ENCODE measurements around the gene HYAL1. TPM values are rescaled to one million over a fixed set of nuclear protein-coding genes. Genes with fewer than 3 reads are reported as not detected.

Gene HYAL1
- total and polyA plus RNA-seq, 8 donors = 2.1 to 41.3 (median 2.9) TPM

GRCh38 chr3:50340448-50341329, 37.3 kb upstream of the HYAL1 start, which contains the start of gene RASSF1:
Gene RASSF1 (minus strand): TSS chr3:50340836. CDS start chr3:50340805, 31 bp downstream.
- DNase-seq (peak; percentile 47 to 95 (median 80)), ATAC-seq (peak; percentile 58)
- Histone ChIP-seq H3K4me1 (peaks cover 29 to 65% of the 10 kb centered on the region in 2 donors), H3K4me3 (peak within 1 kb of the TSS; percentile 59 to 81), H3K36me3 (no peaks in the 10 kb centered on the region), H3K9me3 (no peaks in the 10 kb centered on the region), H3K27ac (peak within 1 kb of the TSS; percentile 94 to 98), H3K27me3 (no peaks in the 10 kb centered on the region)
- intact Hi-C loops (cut with DNase I) = no loop called here
- TF ChIP-seq CTCF (IDR thresholded peaks at IDR 0.05) = no peak

DNA sequence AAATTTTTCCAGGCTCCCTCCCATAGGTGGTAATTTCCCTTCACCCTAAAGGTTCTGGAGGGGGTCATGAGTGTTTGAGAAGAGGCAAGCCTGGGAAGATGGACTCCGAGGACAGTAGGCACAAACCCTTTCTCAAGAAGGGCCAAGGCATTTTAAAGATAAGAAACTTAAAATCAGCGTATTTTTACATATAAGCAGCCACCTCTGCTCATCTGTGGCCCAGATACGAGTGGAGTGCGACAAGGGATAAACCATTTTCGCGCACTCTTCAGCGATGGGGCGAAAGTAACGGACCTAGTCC, 36.7 kb upstream of the HYAL1 start:
- peaks cover 29 to 65% of the 10 kb centered on the region in 2 donors for H3K4me1 ChIP-seq
- intact Hi-C loops (cut with DNase I) = no loop called here
- H3K36me3 ChIP-seq = no peaks in the 10 kb centered on the region
- peak overlapping the region; percentile 59 to 81 for H3K4me3 ChIP-seq
- DNase-seq (no peak), ATAC-seq (no peak)
- H3K27me3 ChIP-seq = no peaks in the 10 kb centered on the region
- TF ChIP-seq CTCF (IDR thresholded peaks at IDR 0.05) = no peak
- H3K27ac ChIP-seq = peak overlapping the region; percentile 94 to 98
- H3K9me3 ChIP-seq = no peaks in the 10 kb centered on the region

DNA sequence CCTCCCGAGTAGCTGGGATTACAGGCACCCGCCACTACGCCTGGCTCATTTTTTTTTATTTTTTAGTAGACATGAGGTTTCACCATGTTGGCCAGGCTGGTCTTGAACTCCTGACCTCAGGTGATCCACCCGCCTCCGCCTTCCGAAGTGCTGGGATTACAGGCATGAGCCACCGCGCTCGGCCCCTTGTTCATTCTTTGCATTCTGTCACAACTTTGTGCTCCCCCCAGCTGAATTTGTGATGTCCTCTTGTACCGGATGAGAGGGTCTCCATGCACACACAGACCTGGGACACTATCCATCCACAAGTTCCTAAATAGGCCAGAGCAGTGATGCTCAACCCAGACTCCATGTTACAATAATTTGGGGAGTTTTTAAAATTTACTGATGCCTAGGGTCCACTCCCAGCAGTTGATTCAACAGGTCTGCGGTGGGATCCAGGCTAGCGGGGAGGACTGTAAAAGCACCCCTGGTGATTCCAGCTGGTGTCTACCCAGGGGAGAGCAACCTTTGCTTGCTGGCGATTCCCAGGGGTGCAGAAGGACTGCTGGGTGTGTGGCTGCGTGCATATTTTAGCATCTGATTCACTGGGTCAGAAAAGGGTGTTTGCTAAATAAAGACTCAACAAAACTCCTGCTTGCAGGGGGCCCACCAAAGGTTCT, 36.2 kb upstream of the HYAL1 start:
- Histone ChIP-seq H3K36me3 (no peaks in the 10 kb centered on the region), H3K9me3 (no peaks in the 10 kb centered on the region), H3K4me1 (peaks cover 28 to 66% of the 10 kb centered on the region in 2 donors), H3K4me3 (peak overlapping the region; percentile 59 to 81), H3K27me3 (no peaks in the 10 kb centered on the region), H3K27ac (peak overlapping the region; percentile 94 to 98)
- DNase-seq (no peak), ATAC-seq (no peak)
- no peak for TF ChIP-seq CTCF (IDR thresholded peaks at IDR 0.05)
- intact Hi-C loops (cut with DNase I) = no loop called here

DNA sequence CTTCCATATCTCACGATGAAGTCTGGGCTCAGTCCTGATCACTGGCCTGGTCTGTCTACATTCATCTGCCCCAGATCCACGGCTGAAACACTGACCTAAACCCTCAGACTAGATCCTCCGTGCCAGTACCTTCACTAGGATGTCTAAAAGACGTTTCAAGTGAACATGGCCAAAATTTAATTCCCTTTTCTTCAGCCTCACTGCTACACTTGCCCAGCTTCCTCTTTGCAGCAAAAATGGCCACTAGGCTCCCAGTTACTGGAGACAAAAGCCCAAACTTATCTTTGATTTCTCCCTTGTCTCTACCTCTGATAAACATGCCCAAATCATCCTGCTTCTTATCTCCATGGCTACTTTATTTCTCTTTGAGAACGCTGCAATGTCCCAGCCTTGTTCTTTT, 35.6 kb upstream of the HYAL1 start:
- Histone ChIP-seq H3K4me1 (peaks cover 35 to 73% of the 10 kb centered on the region in 2 donors), H3K4me3 (peak overlapping the region in 1 of 2 donors; percentile 81), H3K27ac (peak overlapping the region; percentile 94 to 98), H3K9me3 (no peaks in the 10 kb centered on the region), H3K36me3 (no peaks in the 10 kb centered on the region), H3K27me3 (no peaks in the 10 kb centered on the region)
- ATAC-seq (no peak), DNase-seq (no peak)
- intact Hi-C loops (cut with DNase I) = no loop called here
- TF ChIP-seq CTCF (IDR thresholded peaks at IDR 0.05) = no peak

Data from left lung (tissue), 10 donors.